Karpas-422 (cell line): ENCODE data around the gene TNS4. TPM values are rescaled to one million over a fixed set of nuclear protein-coding genes. Genes with fewer than 3 reads are reported as not detected.

ENCODE experiments used
- DNase-seq: peaks from one replicate; pipeline ENCODE4 v3.0.0-alpha.2; 2015
- H2AFZ ChIP-seq: fragments of 200-600 bp; sonication (generic); 2 replicates; pipeline ENCODE4 v1.6.1; 2014; ENCODE audit warnings: antibody characterized with exemption, low read length, mixed read lengths
- H3K27ac ChIP-seq: fragments of 200-600 bp; sonication (generic); 2 replicates; pipeline ENCODE4 v1.5.1; 2014; ENCODE audit warnings: mild to moderate bottlenecking, low read length, moderate library complexity
- H3K27me3 ChIP-seq: fragments of 200-600 bp; sonication (generic); 2 replicates; pipeline ENCODE4 v1.6.1; 2014; ENCODE audit warnings: low read length, mixed read lengths
- H3K36me3 ChIP-seq: fragments of 200-600 bp; sonication (generic); 2 replicates; pipeline ENCODE4 v1.6.1; 2014; ENCODE audit warnings: low read length, mixed read lengths; ENCODE audit not compliant: insufficient read depth
- H3K4me1 ChIP-seq: fragments of 200-600 bp; sonication (generic); 2 replicates; pipeline ENCODE4 v1.6.1; 2014; ENCODE audit warnings: mild to moderate bottlenecking, low read length, mixed read lengths
- H3K4me2 ChIP-seq: fragments of 200-600 bp; sonication (generic); 2 replicates; pipeline ENCODE4 v1.6.1; 2014; ENCODE audit warnings: low read length, low read depth, mild to moderate bottlenecking; ENCODE audit not compliant: poor library complexity, severe bottlenecking
- H3K4me3 ChIP-seq: fragments of 200-600 bp; sonication (generic); 2 replicates; pipeline ENCODE4 v1.5.1; 2014; ENCODE audit warnings: mild to moderate bottlenecking, antibody characterized with exemption, low read length, mixed read lengths
- H3K79me2 ChIP-seq: fragments of 200-600 bp; sonication (generic); 2 replicates; pipeline ENCODE4 v1.6.1; 2014; ENCODE audit warnings: mild to moderate bottlenecking, low read length, mixed read lengths
- H3K9ac ChIP-seq: fragments of 200-600 bp; sonication (generic); 2 replicates; pipeline ENCODE4 v1.6.0; 2014; ENCODE audit warnings: low read length
- H3K9me2 ChIP-seq: fragments of 200-600 bp; sonication (generic), shearing (Covaris generic); replicated peaks from 2 replicates; pipeline ENCODE4 v1.6.0; 2014; ENCODE audit warnings: mild to moderate bottlenecking, low read length, moderate library complexity; ENCODE audit not compliant: insufficient read depth
- H3K9me3 ChIP-seq: fragments of 300-700, 200-600 bp; sonication (generic); 2 replicates; pipeline ENCODE4 v1.6.1; 2014; ENCODE audit warnings: low read length, mixed read lengths
- H4K20me1 ChIP-seq: fragments of 200-600 bp; sonication (generic); 2 replicates; pipeline ENCODE4 v1.6.1; 2014; ENCODE audit warnings: mild to moderate bottlenecking, antibody characterized with exemption, low read length, low read depth; ENCODE audit not compliant: insufficient read depth
- total RNA-seq: library from RNA; depleted of rRNA; stranded (reverse); fragments of >200 nt; shearing (Covaris generic); gene quantifications from 2 replicates; pipeline ENCODE4 v1.2.3, GENCODE V29; 2014; ENCODE audit warnings: low replicate concordance

Gene TNS4
- total RNA-seq, 1 experiment from 2014 or later = not detected

DNA sequence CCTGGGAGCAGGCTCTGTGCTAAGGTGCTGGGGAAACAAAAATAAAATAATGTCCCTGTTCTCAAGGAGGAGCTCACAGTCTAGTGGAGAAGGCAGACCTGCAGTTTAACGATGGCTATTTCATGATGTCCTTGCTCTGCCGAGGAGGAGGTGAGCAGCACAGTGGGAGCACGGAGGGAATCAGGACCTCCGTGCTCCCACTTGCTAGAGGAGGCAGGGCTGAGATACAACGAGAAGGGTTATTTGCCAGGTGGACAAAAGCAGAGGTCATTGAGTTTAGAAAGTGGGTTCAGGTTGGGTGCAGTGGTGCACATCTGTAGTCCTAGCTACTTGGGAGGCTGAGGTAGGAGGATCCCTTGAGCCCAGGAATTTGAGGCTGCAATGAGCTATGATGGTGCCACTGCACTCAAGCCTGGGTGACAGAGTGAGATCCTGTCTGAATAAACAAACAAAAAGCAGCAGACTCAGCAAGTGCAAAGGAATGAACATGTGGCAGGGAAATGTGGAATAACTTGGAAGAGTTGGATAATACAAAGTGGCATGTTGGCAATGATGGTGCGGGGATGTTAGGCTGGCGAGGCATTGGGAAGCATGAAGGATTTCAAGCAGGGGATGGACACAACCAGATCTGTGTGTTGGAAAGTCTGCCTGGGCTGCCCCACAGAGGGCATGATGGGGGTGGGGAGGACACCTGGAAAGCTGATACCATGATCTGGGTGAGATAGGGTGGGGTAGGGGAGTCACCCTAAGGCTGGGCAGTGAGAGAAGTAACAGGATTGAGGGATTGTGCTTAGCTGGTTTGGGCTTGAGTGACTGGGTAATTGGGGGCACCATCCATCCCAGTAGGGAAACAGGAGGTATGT, 12.8 kb upstream of the TNS4 start:
- H2AFZ ChIP-seq = no peak overlapping the region
- no peaks in the 10 kb centered on the region for H3K4me1 ChIP-seq

DNA sequence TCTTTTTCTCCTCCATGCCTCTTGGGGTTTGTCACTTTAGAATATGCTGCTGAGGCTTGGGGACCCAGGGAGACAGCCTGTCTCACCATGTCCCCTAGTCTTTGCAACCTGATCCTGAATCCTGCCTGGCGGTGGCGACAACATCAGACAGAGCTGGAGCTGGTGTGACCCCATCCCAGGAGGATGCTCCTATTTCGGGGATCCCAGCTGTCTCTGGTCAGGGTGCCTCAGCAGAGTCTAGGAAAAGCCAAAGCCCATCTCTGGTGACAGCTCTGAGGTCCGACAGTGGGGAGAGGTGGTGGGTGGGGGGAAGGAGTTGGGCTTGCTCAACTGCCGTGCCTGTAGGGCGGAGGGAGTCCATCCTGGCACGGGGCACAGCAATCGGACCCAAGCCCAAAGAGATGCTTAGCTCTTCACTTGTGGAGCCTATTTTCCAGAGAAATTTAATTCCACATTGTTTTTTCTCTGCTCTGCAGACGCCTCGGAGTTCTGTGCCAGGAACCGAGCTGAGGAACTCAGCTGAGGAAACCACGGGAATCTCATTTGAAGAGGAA, 10.3 kb upstream of the TNS4 start:
- H3K9me3 ChIP-seq = no peaks in the 10 kb centered on the region
- no peaks in the 10 kb centered on the region for H3K9me2 ChIP-seq
- no peak overlapping the region for H3K4me2 ChIP-seq
- no peaks in the 10 kb centered on the region for H3K36me3 ChIP-seq
- H3K9ac ChIP-seq = no peak overlapping the region
- H4K20me1 ChIP-seq = no peaks in the 10 kb centered on the region
- no peaks in the 10 kb centered on the region for H3K27me3 ChIP-seq
- H3K27ac ChIP-seq = no peak overlapping the region
- no peaks in the 10 kb centered on the region for H3K4me1 ChIP-seq
- H2AFZ ChIP-seq = no peak overlapping the region
- H3K4me3 ChIP-seq = no peak overlapping the region
- no peak for DNase-seq
- no peaks in the 10 kb centered on the region for H3K79me2 ChIP-seq

More for the DNA sequence above, 12.8 kb upstream of the TNS4 start:
- Histone ChIP-seq H3K9ac (no peak overlapping the region), H3K36me3 (no peaks in the 10 kb centered on the region), H3K4me2 (no peak overlapping the region), H3K79me2 (no peaks in the 10 kb centered on the region), H3K4me3 (no peak overlapping the region), H4K20me1 (no peaks in the 10 kb centered on the region), H3K27ac (no peak overlapping the region), H3K27me3 (no peaks in the 10 kb centered on the region), H3K9me3 (no peaks in the 10 kb centered on the region), H3K9me2 (no peaks in the 10 kb centered on the region)
- no peak for DNase-seq

DNA sequence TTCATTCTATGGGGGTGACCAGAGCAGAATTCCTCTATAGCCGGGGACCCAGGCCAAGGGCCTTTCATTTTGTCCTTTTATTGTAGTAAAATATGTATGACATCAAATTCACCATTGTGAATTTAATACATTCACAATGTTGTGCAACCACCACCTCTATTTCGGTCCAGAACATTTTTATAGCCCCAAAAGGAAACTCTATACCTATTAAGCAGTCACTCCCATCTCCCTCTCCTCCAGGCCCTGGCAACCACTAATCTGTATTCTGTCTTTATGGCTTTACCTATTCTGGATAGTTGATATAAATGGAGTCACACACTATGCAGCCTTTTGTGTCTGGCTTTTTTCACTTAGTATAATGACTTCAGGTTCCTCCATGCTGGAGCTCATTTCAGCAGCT, 9.7 kb upstream of the TNS4 start:
- Histone ChIP-seq H3K79me2 (no peaks in the 10 kb centered on the region), H2AFZ (no peak overlapping the region), H3K9me3 (no peaks in the 10 kb centered on the region), H3K4me1 (no peaks in the 10 kb centered on the region), H3K27ac (no peak overlapping the region), H3K36me3 (no peaks in the 10 kb centered on the region), H4K20me1 (no peaks in the 10 kb centered on the region), H3K9ac (no peak overlapping the region), H3K9me2 (no peaks in the 10 kb centered on the region), H3K4me3 (no peak overlapping the region), H3K4me2 (no peak overlapping the region), H3K27me3 (no peaks in the 10 kb centered on the region)
- no peak for DNase-seq

DNA sequence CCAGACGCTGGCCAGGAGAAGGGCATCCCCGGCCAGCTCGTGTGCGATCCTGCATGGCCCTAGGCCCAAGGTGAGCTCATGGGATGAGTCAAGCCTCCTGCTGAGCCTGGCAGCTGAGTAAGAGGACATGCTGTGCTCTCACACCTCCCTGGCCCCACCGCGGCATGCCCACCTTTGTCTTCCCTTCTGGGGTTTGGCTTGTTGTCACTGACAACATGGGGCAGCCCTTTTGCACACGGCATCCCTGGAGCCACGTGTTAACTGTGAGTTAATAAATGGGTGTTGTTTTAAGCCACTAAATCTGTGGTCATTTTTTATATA, 8.9 kb upstream of the TNS4 start:
- 0 out of 2 replicates have a peak, but pooled peaks cover 2% of the 10 kb centered on the region for H4K20me1 ChIP-seq
- H3K27me3 ChIP-seq = no peaks in the 10 kb centered on the region
- H3K9me3 ChIP-seq = no peaks in the 10 kb centered on the region
- no peak overlapping the region for H3K4me3 ChIP-seq
- H3K9me2 ChIP-seq = no peaks in the 10 kb centered on the region
- no peaks in the 10 kb centered on the region for H3K4me1 ChIP-seq
- H3K36me3 ChIP-seq = no peaks in the 10 kb centered on the region
- no peak overlapping the region for H3K4me2 ChIP-seq
- no peak overlapping the region for H3K9ac ChIP-seq
- H3K79me2 ChIP-seq = no peaks in the 10 kb centered on the region
- no peak overlapping the region for H2AFZ ChIP-seq
- no peak for DNase-seq
- no peak overlapping the region for H3K27ac ChIP-seq

DNA sequence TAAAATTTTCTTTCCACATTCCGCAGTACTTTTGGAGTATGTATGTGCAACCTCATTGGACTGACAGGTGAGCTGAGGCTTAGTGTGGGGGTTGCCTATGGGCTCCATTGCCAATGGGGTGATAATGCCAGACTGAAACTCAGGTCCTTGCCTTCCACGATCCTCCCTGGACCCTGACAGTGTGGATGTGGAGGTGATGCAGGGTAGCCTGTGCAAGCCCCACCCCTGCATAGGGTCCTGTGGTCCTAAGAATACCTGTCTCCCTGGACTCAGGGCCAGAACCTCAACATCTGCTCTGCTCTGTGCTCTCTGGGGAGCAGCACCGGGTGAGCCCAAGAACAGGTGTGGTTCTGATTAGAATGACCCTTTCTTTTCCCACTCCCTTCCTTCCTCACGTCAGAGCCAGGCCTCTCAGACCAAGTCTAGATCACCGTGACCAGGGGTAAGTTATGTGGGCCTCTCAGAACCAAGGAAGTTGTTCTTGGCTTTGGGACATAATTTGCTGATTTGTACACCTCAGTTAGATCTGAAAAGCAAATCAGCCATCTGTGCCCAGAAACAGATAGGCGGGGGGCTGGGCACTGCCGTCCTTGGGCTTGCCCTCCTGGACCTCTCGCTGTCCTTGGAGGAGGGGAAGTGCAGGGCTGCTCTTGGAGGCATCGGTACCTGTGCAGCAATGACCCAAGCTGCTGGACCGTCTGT, 8.4 kb upstream of the TNS4 start:
- H3K9me3 ChIP-seq = no peaks in the 10 kb centered on the region
- H3K27me3 ChIP-seq = no peaks in the 10 kb centered on the region
- no peak overlapping the region for H3K4me2 ChIP-seq
- H3K4me3 ChIP-seq = no peak overlapping the region
- no peak overlapping the region for H3K27ac ChIP-seq
- H3K9ac ChIP-seq = no peak overlapping the region
- H3K79me2 ChIP-seq = no peaks in the 10 kb centered on the region
- no peak overlapping the region for H2AFZ ChIP-seq
- no peaks in the 10 kb centered on the region for H3K9me2 ChIP-seq
- H4K20me1 ChIP-seq = 0 out of 2 replicates have a peak, but pooled peaks cover 4% of the 10 kb centered on the region
- no peaks in the 10 kb centered on the region for H3K4me1 ChIP-seq
- H3K36me3 ChIP-seq = no peaks in the 10 kb centered on the region
- no peak for DNase-seq

DNA sequence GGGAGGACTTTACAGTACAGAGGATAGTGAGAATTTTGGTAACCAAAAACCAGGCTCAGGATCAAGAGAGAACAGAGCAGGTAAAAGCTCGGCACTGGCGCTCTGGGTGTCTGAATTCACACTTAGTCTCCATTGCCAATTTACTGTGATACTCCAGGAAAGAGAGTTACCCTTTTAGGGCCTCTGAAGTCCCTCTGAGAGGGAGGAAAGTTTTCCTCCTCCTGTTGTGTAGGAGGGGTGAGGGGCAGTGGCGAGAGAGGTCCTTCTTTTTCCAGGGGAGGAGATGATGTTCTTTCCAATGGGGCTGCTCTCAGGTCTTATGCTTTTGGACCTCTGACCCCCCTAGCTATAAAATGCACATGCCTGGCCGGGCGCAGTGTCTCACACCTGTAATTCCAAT, 5.4 kb upstream of the TNS4 start:
- Histone ChIP-seq H3K9me2 (no peaks in the 10 kb centered on the region), H3K36me3 (no peaks in the 10 kb centered on the region), H3K27me3 (no peaks in the 10 kb centered on the region), H3K4me2 (no peak overlapping the region), H3K27ac (no peak overlapping the region), H2AFZ (no peak overlapping the region), H3K9me3 (no peaks in the 10 kb centered on the region), H3K4me3 (no peak overlapping the region), H4K20me1 (0 out of 2 replicates have a peak, but pooled peaks cover 4% of the 10 kb centered on the region), H3K79me2 (no peaks in the 10 kb centered on the region), H3K4me1 (no peaks in the 10 kb centered on the region), H3K9ac (no peak overlapping the region)
- DNase-seq = no peak

DNA sequence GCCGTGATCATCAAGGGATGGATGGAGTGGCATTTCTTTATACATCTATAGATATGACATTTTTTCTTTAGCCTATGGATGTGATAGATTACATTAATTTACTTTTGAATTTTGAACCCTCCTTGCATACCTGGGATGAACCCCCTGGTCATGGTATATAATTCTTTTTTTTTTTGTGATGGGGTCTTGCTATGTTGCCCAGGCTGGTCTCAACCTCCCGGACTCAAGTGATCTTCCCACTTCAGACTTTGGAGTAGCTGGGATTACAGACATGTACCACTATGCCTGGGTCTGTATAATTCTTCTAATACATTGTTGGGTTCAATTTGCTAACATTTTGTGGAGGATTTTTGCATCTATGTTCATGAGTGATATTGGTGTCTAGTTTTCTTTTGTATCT, 1.7 kb upstream of the TNS4 start:
- Histone ChIP-seq H3K4me2 (no peak overlapping the region), H3K9me3 (no peaks in the 10 kb centered on the region), H2AFZ (no peak overlapping the region), H3K36me3 (no peaks in the 10 kb centered on the region), H4K20me1 (0 out of 2 replicates have a peak, but pooled peaks cover 4% of the 10 kb centered on the region), H3K79me2 (no peaks in the 10 kb centered on the region), H3K4me3 (no peak overlapping the region), H3K9me2 (no peaks in the 10 kb centered on the region), H3K4me1 (no peaks in the 10 kb centered on the region), H3K27ac (no peak overlapping the region), H3K27me3 (no peaks in the 10 kb centered on the region), H3K9ac (no peak overlapping the region)
- no peak for DNase-seq

DNA sequence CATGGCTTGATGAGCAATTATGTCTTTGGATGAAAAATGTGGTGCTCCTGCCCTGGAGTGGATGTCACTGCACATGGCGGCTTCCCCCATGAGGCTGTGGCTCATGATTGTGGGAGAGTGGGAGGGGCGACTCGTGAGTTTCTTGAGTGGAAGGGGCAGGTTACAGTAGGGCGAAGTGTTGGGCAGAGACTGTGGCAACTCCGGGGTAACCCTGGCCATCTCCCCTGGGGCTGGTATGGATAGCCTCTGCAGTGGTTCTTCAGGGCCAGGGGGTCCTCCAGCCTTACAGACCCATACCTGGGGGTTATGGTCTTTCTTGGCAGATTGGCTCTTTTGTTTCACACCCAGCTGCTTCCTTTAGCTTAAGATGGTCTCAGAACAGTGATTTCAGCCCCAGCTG, 1.3 kb upstream of the TNS4 start:
- Histone ChIP-seq H3K4me3 (no peak overlapping the region), H3K27ac (no peak overlapping the region), H3K36me3 (no peaks in the 10 kb centered on the region), H4K20me1 (0 out of 2 replicates have a peak, but pooled peaks cover 4% of the 10 kb centered on the region), H3K4me1 (no peaks in the 10 kb centered on the region), H3K79me2 (no peaks in the 10 kb centered on the region), H3K27me3 (no peaks in the 10 kb centered on the region), H2AFZ (no peak overlapping the region), H3K9ac (no peak overlapping the region), H3K4me2 (no peak overlapping the region), H3K9me2 (no peaks in the 10 kb centered on the region), H3K9me3 (no peaks in the 10 kb centered on the region)
- DNase-seq = no peak
